HK-2 (cell line): Measurements from ENCODE around the gene ALDH3B2.
"Not testable (repeated sequence)": the region's sequence is repeated elsewhere in the genome, so short reads cannot be mapped to it uniquely, and the experiment has no call there.

ENCODE experiments used
- DNase-seq: peaks from one replicate; pipeline ENCODE4 v3.0.0-alpha.2; 2018; ENCODE audit not compliant: unreplicated experiment

ALDH3B2 gene

GRCh38 chr11:67642173-67643120 lies 32.0 kb downstream of the ALDH3B2 start:
- no peak for DNase-seq

GRCh38 chr11:67641338-67642172 lies 32.9 kb downstream of the ALDH3B2 start:
- DNase-seq: no peak

GRCh38 chr11:67640758-67641337 lies 33.6 kb downstream of the ALDH3B2 start:
- no peak for DNase-seq

GRCh38 chr11:67640021-67640757 lies 34.2 kb downstream of the ALDH3B2 start:
- peak; percentile 45 for DNase-seq

- DNase-seq: no peak
Observed at GRCh38 chr11:67639438-67639859, 35.0 kb downstream of the ALDH3B2 start, which contains the start of gene TBX10. TBX10 (minus strand) TSS chr11:67639763; CDS start chr11:67639472, 291 bp downstream.

GRCh38 chr11:67638535-67639437 lies 35.6 kb downstream of the ALDH3B2 start:
- DNase-seq: no peak

- not testable (repeated sequence) for DNase-seq
Observed at GRCh38 chr11:67637441-67637840, 37.0 kb downstream of the ALDH3B2 start.

- no peak for DNase-seq
Observed at GRCh38 chr11:67636962-67637361, 37.5 kb downstream of the ALDH3B2 start.

GRCh38 chr11:67635231-67635521 lies 39.2 kb downstream of the ALDH3B2 start:
- no peak for DNase-seq

- DNase-seq: no peak
Observed at GRCh38 chr11:67634366-67635230, 39.8 kb downstream of the ALDH3B2 start.

GRCh38 chr11:67633758-67634365 lies 40.6 kb downstream of the ALDH3B2 start:
- DNase-seq: no peak

GRCh38 chr11:67632982-67633755 lies 41.3 kb downstream of the ALDH3B2 start:
- no peak for DNase-seq

- no peak for DNase-seq
Observed at GRCh38 chr11:67632175-67632981, 42.0 kb downstream of the ALDH3B2 start.

- DNase-seq: no peak
Observed at GRCh38 chr11:67631853-67632174, 42.6 kb downstream of the ALDH3B2 start.

GRCh38 chr11:67631411-67631810 lies 43.0 kb downstream of the ALDH3B2 start:
- no peak for DNase-seq

GRCh38 chr11:67630943-67631331 lies 43.5 kb downstream of the ALDH3B2 start:
- DNase-seq: no peak

- peak; percentile 97 for DNase-seq
Observed at GRCh38 chr11:67630228-67630942, 44.0 kb downstream of the ALDH3B2 start.
